ENCODE results near the gene CCND1.
"Not testable (repeated sequence)": the region's sequence is repeated elsewhere in the genome, so short reads cannot be mapped to it uniquely, and the experiment has no call there.

The CCND1 gene

DNA sequence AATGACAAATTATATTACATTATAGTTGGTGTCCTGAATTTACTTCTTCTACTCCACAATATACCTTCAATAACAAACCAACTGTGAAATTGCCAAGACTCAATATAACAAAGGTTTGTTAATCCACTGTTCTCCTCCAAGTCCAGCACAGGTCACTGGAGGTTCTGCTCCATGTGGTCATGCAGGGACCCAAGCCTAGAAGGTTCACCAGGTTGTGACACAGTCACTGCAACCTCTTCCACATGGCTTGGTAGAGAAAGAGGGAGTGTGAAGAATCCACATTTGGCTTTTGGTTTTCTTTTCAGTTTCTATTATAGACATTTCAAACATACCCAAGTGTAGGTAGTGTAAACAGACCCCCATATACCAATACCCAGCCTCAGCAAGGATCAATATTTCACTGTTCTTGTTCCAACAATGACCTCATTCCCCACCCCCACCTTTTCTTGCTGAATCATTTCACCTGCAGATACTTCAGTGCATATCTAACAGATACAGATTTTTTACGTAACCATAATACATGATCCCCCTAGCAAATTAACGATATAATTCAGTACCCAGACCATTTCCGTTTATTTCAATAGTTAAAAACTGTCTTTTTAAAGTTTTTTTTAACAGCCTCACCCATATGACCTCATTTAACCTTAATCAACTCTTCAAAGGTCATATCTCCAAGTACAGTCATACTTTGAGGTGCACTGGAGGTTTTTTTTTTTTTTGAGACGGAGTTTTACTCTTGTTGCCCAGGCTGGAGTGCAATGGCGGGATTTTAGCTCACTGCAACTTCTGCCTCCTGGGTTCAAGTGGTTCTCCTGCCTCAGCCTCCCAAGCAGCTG, 48.7 kb downstream of the CCND1 start:
- Histone ChIP-seq H3K36me3 (no peaks in the 10 kb centered on the region), H3K4me3 (no peak overlapping the region), H3K27me3 (peaks cover 0 to 38% of the 10 kb centered on the region in 2 donors), H3K9me3 (peaks cover 0 to 7% (median 0%) of the 10 kb centered on the region in 3 donors), H3K4me1 (peaks cover 0 to 8% (median 2%) of the 10 kb centered on the region in 4 donors), H3K27ac (no peak overlapping the region)
- intact Hi-C loops (cut with DNase I; ENCODE audit: low total_unique reads) = no loop called here
- TF ChIP-seq, protein P1, sequence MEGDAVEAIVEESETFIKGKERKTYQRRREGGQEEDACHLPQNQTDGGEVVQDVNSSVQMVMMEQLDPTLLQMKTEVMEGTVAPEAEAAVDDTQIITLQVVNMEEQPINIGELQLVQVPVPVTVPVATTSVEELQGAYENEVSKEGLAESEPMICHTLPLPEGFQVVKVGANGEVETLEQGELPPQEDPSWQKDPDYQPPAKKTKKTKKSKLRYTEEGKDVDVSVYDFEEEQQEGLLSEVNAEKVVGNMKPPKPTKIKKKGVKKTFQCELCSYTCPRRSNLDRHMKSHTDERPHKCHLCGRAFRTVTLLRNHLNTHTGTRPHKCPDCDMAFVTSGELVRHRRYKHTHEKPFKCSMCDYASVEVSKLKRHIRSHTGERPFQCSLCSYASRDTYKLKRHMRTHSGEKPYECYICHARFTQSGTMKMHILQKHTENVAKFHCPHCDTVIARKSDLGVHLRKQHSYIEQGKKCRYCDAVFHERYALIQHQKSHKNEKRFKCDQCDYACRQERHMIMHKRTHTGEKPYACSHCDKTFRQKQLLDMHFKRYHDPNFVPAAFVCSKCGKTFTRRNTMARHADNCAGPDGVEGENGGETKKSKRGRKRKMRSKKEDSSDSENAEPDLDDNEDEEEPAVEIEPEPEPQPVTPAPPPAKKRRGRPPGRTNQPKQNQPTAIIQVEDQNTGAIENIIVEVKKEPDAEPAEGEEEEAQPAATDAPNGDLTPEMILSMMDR (IDR thresholded peaks at IDR 0.05) = no peak
- DNase-seq = peak in 1 of 2 donors; percentile 1

DNA sequence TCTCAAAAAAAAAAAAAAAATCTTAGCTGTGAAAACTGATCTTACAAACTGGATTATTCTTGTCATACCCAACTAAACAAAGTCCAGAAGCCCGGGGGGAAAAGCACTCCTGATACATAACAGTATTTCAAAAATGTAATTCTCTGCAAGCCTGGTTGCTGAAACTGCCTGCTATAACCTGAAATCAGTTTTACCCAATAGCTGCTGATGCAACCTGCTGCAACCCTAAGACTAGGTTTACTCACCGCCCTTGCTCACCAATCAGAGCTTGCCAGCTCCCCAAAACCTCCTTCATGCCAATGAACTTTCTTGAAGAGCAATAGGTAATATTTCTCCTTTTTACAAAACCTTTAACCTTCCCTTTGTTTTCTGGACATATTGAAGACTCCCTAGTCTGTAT, 50.5 kb downstream of the CCND1 start:
- Histone ChIP-seq H3K9me3 (peaks cover 0 to 7% (median 0%) of the 10 kb centered on the region in 3 donors), H3K4me1 (no peaks in the 10 kb centered on the region), H3K27ac (no peak overlapping the region), H3K36me3 (no peaks in the 10 kb centered on the region), H3K4me3 (no peak overlapping the region), H3K27me3 (peaks cover 0 to 46% of the 10 kb centered on the region in 2 donors)
- intact Hi-C loops (cut with DNase I; ENCODE audit: low total_unique reads) = no loop called here
- TF ChIP-seq, protein P1 (IDR thresholded peaks at IDR 0.05) = no peak
- no peak for DNase-seq

DNA sequence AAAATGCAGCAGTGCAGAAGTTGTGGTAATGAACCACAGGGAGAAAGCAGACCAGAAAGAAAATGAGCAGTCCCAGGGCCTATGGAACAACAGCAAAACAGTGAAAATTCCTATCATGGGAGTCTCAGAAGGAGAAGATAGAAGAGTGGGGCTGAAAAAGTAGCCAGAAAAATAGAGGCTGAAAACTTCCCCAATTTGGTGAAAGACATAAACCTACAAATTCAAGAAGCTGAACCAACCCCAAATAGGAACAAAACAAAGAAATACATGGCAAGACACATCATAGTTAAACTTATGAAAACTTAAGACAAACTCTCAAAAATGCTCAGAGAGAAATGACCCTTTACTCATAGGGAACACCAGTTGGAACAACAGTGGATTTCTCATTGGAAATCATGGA, 51.5 kb downstream of the CCND1 start:
- TF ChIP-seq, protein P1 (IDR thresholded peaks at IDR 0.05) = no peak
- Histone ChIP-seq H3K4me1 (no peaks in the 10 kb centered on the region), H3K9me3 (peaks cover 0 to 7% (median 0%) of the 10 kb centered on the region in 3 donors), H3K36me3 (no peaks in the 10 kb centered on the region), H3K27ac (no peak overlapping the region), H3K27me3 (peaks cover 0 to 49% of the 10 kb centered on the region in 2 donors), H3K4me3 (no peak overlapping the region)
- intact Hi-C loops (cut with DNase I; ENCODE audit: low total_unique reads) = no loop called here
- no peak for DNase-seq

DNA sequence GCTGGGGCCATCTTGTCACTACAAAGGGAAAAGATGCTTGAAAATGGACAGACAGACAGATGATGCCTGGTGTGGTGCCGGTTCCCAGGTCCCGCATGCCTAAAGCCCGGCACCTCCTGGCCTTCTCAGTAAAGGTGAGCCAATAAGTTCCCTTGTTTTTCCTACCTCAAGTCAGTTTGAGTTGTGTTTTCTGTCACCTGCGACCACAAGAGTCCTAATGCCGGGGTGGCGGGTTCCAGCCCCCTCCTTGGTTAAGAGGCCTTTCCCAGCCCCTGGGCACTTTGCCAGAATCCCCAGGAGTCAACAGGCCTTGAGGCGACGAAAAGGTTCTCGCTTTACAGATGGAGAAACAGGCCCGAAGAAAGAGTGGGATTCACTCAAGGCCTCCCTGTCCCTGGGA, 53.8 kb downstream of the CCND1 start:
- peaks cover 0 to 72% of the 10 kb centered on the region in 2 donors for H3K27me3 ChIP-seq
- DNase-seq = peak in 1 of 2 donors; percentile 55

DNA sequence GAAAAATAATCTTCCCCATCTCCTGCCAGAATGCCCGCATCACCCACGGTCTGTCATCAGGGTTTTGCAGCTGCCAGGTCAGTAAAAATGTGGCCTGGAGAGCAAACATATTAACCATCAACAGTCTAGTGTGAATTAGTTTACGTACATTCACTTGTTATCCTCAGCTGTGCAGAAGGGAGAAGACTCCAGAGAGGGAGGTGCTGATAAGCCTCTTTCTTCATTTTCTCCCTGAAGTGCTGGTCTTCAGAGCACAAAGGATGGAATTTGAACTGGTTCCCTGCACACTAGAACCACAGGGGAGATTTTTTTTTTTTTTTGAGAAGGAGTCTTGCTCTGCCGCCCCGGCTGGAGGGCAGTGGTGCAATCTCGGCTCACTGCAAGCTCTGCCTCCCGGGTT, 54.6 kb downstream of the CCND1 start:
- no peak overlapping the region for H3K27ac ChIP-seq
- no peak overlapping the region for H3K4me3 ChIP-seq
- intact Hi-C loops (cut with DNase I; ENCODE audit: low total_unique reads) = no loop called here
- H3K4me1 ChIP-seq = no peaks in the 10 kb centered on the region
- TF ChIP-seq, protein P1 (IDR thresholded peaks at IDR 0.05) = no peak
- peaks cover 0 to 75% of the 10 kb centered on the region in 2 donors for H3K27me3 ChIP-seq
- no peaks in the 10 kb centered on the region for H3K36me3 ChIP-seq
- no peak for DNase-seq
- H3K9me3 ChIP-seq = peaks cover 0 to 7% (median 0%) of the 10 kb centered on the region in 3 donors

More for the DNA sequence above, 53.8 kb downstream of the CCND1 start:
- TF ChIP-seq, protein P1 (IDR thresholded peaks at IDR 0.05) = no peak
- Histone ChIP-seq H3K27ac (no peak overlapping the region), H3K9me3 (peaks cover 0 to 7% (median 0%) of the 10 kb centered on the region in 3 donors), H3K4me1 (no peaks in the 10 kb centered on the region), H3K4me3 (no peak overlapping the region), H3K36me3 (no peaks in the 10 kb centered on the region)
- intact Hi-C loops (cut with DNase I; ENCODE audit: low total_unique reads) = no loop called here

DNA sequence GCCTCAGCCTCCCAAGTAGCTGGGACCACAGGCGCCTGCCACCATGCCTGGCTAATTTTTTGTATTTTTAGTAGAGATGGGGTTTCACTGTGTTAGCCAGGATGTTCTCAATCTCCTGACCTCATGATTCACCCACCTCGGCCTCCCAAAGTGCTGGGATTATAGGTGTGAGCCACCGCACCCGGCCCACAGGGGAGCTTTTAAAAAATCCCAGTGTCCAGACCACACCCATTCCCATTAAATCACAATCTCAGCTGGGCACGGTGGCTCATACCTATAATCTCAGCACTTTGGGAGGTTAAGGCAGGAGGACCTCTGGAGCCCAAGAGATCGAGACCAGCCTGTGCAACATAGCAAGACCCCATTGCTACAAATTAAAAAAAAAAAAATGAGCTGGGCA, 55.0 kb downstream of the CCND1 start:
- peaks cover 0 to 75% of the 10 kb centered on the region in 2 donors for H3K27me3 ChIP-seq
- DNase-seq = peak in 1 of 2 donors; percentile 5
- H3K4me3 ChIP-seq; H3K9me3 ChIP-seq; intact Hi-C loops (cut with DNase I; ENCODE audit: low total_unique reads); H3K36me3 ChIP-seq; H3K4me1 ChIP-seq; H3K27ac ChIP-seq: not testable (repeated sequence)
